Caco-2 (cell line): ENCODE results near the gene AAMDC. TPM values are rescaled to one million over a fixed set of nuclear protein-coding genes. Genes with fewer than 3 reads are reported as not detected.

Source experiments
- BruUV-seq: library from RNA; stranded (reverse); fragments of 400-500 nt; replicated peaks from 2 replicates; lab custom pipeline; 2021; lab: Mats Ljungman, UMichigan
- CTCF ChIA-PET: fragments of 300-600 bp; sonication (Branson Sonifier 250); formaldehyde crosslinking; loops from one replicate; lab custom pipeline; 2022; ENCODE audit warnings: antibody characterized with exemption; lab: Charles Lee
- POLR2A ChIA-PET: fragments of 300-600 bp; sonication (Branson Sonifier 250); formaldehyde crosslinking; loops from one replicate; lab custom pipeline; 2022; ENCODE audit warnings: antibody characterized with exemption; lab: Charles Lee
- DNase-seq, 2 experiments: peaks; one replicate each; pipeline versions ENCODE4 v3.0.0 to v3.0.0-alpha.2; 2020 to 2022
- H3K27me3 ChIP-seq: replicated peaks from 2 replicates; pipeline ENCODE4 v1.6.0; 2011; ENCODE audit warnings: low read length; ENCODE audit not compliant: control insufficient read depth, insufficient read depth
- H3K36me3 ChIP-seq: 2 replicates; pipeline ENCODE4 v1.5.1; 2011; ENCODE audit warnings: low read length; ENCODE audit not compliant: control insufficient read depth, insufficient read depth
- H3K4me1 ChIP-seq: fragments of 250-450 bp; sonication (Bioruptor Pico); 2 replicates; pipeline ENCODE4 v1.5.1; 2020; ENCODE audit warnings: mild to moderate bottlenecking
- H3K4me3 ChIP-seq: 2 replicates; pipeline ENCODE4 v1.5.1; 2011; ENCODE audit warnings: low read depth, mild to moderate bottlenecking, control low read depth, low read length
- H3K9me3 ChIP-seq: fragments of 250-450 bp; sonication (Bioruptor Pico); 2 replicates; pipeline ENCODE4 v1.5.1; 2020; ENCODE audit warnings: mild to moderate bottlenecking, moderate library complexity
- H3K27ac Mint-ChIP-seq: one replicate; pipeline ENCODE4 v1.8.0; 2022; ENCODE audit warnings: mixed read lengths; ENCODE audit not compliant: unreplicated experiment
- H3K27me3 Mint-ChIP-seq: one replicate; pipeline ENCODE4 v1.8.0; 2022; ENCODE audit warnings: mixed read lengths; ENCODE audit not compliant: insufficient read depth, unreplicated experiment
- H3K36me3 Mint-ChIP-seq: one replicate; pipeline ENCODE4 v1.8.0; 2022; ENCODE audit warnings: mild to moderate bottlenecking, mixed read lengths; ENCODE audit not compliant: insufficient read depth, unreplicated experiment
- H3K4me1 Mint-ChIP-seq: one replicate; pipeline ENCODE4 v1.8.0; 2022; ENCODE audit warnings: low read depth, mixed read lengths; ENCODE audit not compliant: unreplicated experiment
- H3K4me3 Mint-ChIP-seq: one replicate; pipeline ENCODE4 v1.8.0; 2022; ENCODE audit warnings: mild to moderate bottlenecking, moderate library complexity, mixed read lengths; ENCODE audit not compliant: unreplicated experiment
- H3K9me3 Mint-ChIP-seq: one replicate; pipeline ENCODE4 v1.8.0; 2022; ENCODE audit warnings: mixed read lengths; ENCODE audit not compliant: unreplicated experiment
- CTCF ChIP-seq, 2 experiments: fragments of 200-600 bp in 1 of 2; IDR thresholded peaks; 1 replicate in 1 of 2; 2 replicates in 1 of 2; pipeline versions ENCODE4 v1.5.1 to v1.8.0; 2011 to 2022; ENCODE audit warnings: antibody characterized with exemption in 1 of 2, control low read depth in 1 of 2, inconsistent platforms in 1 of 2, low read depth in 1 of 2, low read length in 1 of 2, mild to moderate bottlenecking in 1 of 2, moderate library complexity in 1 of 2; ENCODE audit not compliant: insufficient read depth in 1 of 2, severe bottlenecking in 1 of 2, unreplicated experiment in 1 of 2
- intact Hi-C: fragments of 100-400 bp; cut with micrococcal nuclease; formaldehyde crosslinking; loops from one replicate; pipeline ENCODE4 v1.10.0; 2022; ENCODE audit not compliant: unreplicated experiment
- total RNA-seq: library from RNA; stranded (reverse); gene quantifications from 2 replicates; pipeline ENCODE4 v1.2.3, GENCODE V29; 2022

AAMDC gene
- total RNA-seq, 1 experiment from 2014 or later, result 89.7 TPM

- CTCF ChIA-PET, result interaction anchor here (0.7 to 1.0 kb wide), 2 partner anchors 21 to 215 kb away, joined by 3 read pairs; no protein-coding TSS in a partner anchor
- POLR2A ChIA-PET, result no interaction called here
- H3K27me3 Mint-ChIP-seq, result no peaks in the 10 kb centered on the region
- H3K27ac Mint-ChIP-seq, result no peak overlapping the region
- Histone ChIP-seq H3K36me3 (peaks cover 2% of the 10 kb centered on the region; the same call in 1 of the 2 replicates), H3K4me1 (peaks cover 20% of the 10 kb centered on the region), H3K27me3 (no peaks in the 10 kb centered on the region), H3K4me3 (no peak overlapping the region), H3K9me3 (no peaks in the 10 kb centered on the region)
- TF ChIP-seq CTCF (IDR thresholded peaks at IDR 0.05; ENCODE audit: insufficient read depth in 1 of 2, low read depth in 1 of 2, low read length in 1 of 2, severe bottlenecking in 1 of 2, unreplicated experiment in 1 of 2), result no peak
- no peak overlapping the region for H3K4me3 Mint-ChIP-seq
- peaks cover 34% of the 10 kb centered on the region for H3K36me3 Mint-ChIP-seq
- intact Hi-C loops, result loop anchor here (1.0 to 10.0 kb wide), 3 partner anchors 21 to 95 kb away; no protein-coding TSS in a partner anchor
- peak in 1 of 2 experiments; percentile 70 for DNase-seq
- peaks cover 30% of the 10 kb centered on the region for H3K4me1 Mint-ChIP-seq
- no TSS peak for BruUV-seq
- H3K9me3 Mint-ChIP-seq, result no peaks in the 10 kb centered on the region
These were observed 41.0 kb upstream of the AAMDC start for GRCh38 chr11:77779935-77780334.

GRCh38 chr11:77783025-77783424, 37.9 kb upstream of the AAMDC start:
- H3K4me3 ChIP-seq, result no peak overlapping the region
- ChIA-PET CTCF (no interaction called here), POLR2A (no interaction called here)
- H3K4me1 Mint-ChIP-seq, result peaks cover 38% of the 10 kb centered on the region
- H3K4me3 Mint-ChIP-seq, result no peak overlapping the region
- no peak for TF ChIP-seq CTCF (IDR thresholded peaks at IDR 0.05; ENCODE audit: insufficient read depth in 1 of 2, low read depth in 1 of 2, low read length in 1 of 2, severe bottlenecking in 1 of 2, unreplicated experiment in 1 of 2)
- H3K36me3 Mint-ChIP-seq, result peaks cover 33% of the 10 kb centered on the region
- H3K36me3 ChIP-seq, result no peaks in the 10 kb centered on the region
- H3K27ac Mint-ChIP-seq, result no peak overlapping the region
- H3K27me3 ChIP-seq, result no peaks in the 10 kb centered on the region
- BruUV-seq, result no TSS peak
- DNase-seq, result no peak
- H3K9me3 Mint-ChIP-seq, result no peaks in the 10 kb centered on the region
- intact Hi-C loops, result no loop called here
- H3K27me3 Mint-ChIP-seq, result no peaks in the 10 kb centered on the region
- peaks cover 28% of the 10 kb centered on the region for H3K4me1 ChIP-seq
- no peaks in the 10 kb centered on the region for H3K9me3 ChIP-seq

GRCh38 chr11:77784572-77784971, 36.4 kb upstream of the AAMDC start:
- Mint-ChIP-seq H3K36me3 (peaks cover 36% of the 10 kb centered on the region), H3K27me3 (no peaks in the 10 kb centered on the region), H3K4me3 (no peak overlapping the region), H3K4me1 (peaks cover 40% of the 10 kb centered on the region), H3K9me3 (no peaks in the 10 kb centered on the region), H3K27ac (peak overlapping the region; percentile 15)
- DNase-seq, result no peak
- CTCF ChIA-PET, result interaction anchor here (1.4 kb wide), 1 partner anchor 17 kb away, joined by 3 read pairs; no protein-coding TSS in a partner anchor
- Histone ChIP-seq H3K4me3 (no peak overlapping the region), H3K4me1 (peaks cover 18% of the 10 kb centered on the region), H3K36me3 (peaks cover under 1% of the 10 kb centered on the region; the same call in 1 of the 2 replicates), H3K9me3 (no peaks in the 10 kb centered on the region), H3K27me3 (no peaks in the 10 kb centered on the region)
- TF ChIP-seq CTCF (IDR thresholded peaks at IDR 0.05; ENCODE audit: insufficient read depth in 1 of 2, low read depth in 1 of 2, low read length in 1 of 2, severe bottlenecking in 1 of 2, unreplicated experiment in 1 of 2), result no peak
- POLR2A ChIA-PET, result no interaction called here
- no TSS peak for BruUV-seq
- intact Hi-C loops, result no loop called here
